GM08714 (cell line): ENCODE measurements around the gene BCL11B.

Source experiments
- H3K4me3 ChIP-seq: fragments of 200-500 bp; sonication (Bioruptor generic); 2 replicates; pipeline ENCODE4 v1.5.1; 2014; ENCODE audit warnings: mild to moderate bottlenecking, low read length, inconsistent platforms
- ZNF274 ChIP-seq: IDR thresholded peaks from 2 replicates; pipeline ENCODE4 v1.6.1; 2012; ENCODE audit warnings: mild to moderate bottlenecking, low read depth, low read length

Gene BCL11B

GRCh38 chr14:99238216-99238615, 33.8 kb downstream of the BCL11B start:
- H3K4me3 ChIP-seq = no peak overlapping the region
- no peak for TF ChIP-seq ZNF274

- no peak for TF ChIP-seq ZNF274
- H3K4me3 ChIP-seq = no peak overlapping the region
Measured at GRCh38 chr14:99237288-99237687, 34.7 kb downstream of the BCL11B start.

DNA sequence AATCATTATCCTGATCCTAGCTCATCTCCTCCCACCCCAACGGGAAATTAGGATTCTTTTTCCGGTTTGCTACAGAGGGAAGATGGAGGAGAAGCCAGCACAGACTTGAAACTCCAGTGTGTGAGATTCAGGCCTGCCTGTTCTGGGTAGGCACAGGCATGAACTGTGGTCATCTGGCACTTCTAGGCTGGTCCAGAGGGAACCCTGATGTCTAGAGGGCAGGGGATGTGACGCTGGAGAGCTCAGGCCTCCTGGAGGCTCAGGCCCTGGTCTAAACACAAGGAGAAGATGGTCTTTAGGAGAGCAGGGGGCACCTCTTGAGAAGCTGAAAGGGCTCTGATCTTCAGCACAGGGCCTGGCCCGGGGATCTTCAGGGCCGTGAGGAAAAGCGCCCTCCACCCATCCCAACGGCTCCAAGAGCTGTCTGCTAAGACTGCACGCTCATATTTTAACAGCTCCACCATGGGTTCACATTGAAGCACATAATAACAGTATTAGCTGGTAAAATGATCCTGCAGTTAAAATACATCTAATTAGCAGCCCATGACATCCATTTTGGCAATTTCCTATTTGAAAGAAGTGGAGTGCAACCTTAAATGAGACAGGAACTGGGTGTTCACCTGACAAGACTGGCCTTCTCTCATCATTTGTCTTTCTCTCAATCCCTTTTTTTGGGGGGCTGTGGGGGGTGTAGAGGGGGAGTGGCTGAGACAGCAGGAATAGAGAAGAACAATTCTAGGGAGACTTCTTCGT, 35.4 kb downstream of the BCL11B start:
- TF ChIP-seq ZNF274 = no peak
- no peak overlapping the region for H3K4me3 ChIP-seq

DNA sequence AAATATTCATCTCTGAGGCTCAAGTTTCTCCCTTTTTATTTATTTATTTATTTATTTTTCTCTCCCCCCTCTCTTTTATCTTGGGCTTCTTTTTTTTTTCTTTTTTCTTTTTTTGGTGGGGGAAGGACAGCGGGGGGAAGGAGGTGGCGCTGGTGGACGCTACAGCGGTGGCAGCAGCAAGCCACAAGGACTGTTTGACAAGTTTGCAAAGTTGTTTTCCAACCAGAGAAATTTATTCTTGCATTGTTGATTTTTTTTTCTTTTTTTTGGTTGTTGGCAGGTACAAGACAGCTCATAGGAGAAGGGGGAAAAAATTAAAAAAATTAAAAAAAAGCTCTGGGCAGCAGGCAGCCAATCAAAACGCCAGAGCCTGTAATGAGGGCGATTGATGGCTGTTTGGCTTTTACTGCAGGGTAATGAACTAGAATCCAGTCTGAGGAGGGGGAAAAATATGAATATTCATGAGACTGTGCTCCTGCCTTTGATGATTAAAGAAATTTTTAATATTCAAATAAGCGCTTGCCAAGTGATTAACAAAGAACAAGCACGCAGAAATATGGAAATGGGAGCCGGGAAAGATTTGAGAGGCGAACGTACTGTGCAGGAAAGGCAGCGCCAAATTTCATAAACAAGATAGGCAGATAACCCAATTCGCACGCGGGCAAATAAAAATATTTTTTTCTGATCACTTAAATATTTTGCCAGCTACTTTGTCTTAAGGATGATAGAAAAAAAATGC, 36.2 kb downstream of the BCL11B start:
- H3K4me3 ChIP-seq = no peak overlapping the region

DNA sequence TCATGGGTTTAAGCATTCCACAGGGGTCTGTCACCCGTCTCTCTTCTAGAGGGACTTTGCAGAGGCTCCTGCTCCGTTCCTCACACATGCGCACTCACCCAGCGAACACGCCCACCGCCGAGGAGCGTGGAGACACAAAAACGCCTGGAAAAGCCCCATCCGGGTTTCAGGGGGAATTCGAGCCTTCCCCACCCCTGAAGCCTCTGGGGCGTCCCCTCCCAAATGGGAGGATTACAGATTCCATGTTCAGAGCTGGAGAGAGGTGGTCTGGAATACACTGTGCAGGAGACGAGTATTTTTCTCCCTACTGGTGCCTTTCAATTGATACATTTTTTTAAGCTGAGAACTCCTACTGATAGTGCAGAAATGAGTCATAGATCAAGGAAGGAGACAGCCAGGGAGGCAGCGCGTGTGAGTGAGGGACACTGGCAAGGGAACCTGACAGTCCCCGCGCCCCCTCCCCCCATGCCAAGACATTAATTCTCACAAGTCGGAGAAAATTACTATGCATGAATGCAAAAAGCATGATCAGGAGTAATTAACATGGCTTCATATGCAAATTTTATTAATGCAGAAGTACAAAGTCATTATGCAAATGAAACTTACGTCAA, 36.9 kb downstream of the BCL11B start:
- no peak for TF ChIP-seq ZNF274
- no peak overlapping the region for H3K4me3 ChIP-seq

More for the DNA sequence above, 36.2 kb downstream of the BCL11B start:
- TF ChIP-seq ZNF274 = no peak

GRCh38 chr14:99234355-99234754, 37.6 kb downstream of the BCL11B start:
- H3K4me3 ChIP-seq = no peak overlapping the region
- TF ChIP-seq ZNF274 = no peak

DNA sequence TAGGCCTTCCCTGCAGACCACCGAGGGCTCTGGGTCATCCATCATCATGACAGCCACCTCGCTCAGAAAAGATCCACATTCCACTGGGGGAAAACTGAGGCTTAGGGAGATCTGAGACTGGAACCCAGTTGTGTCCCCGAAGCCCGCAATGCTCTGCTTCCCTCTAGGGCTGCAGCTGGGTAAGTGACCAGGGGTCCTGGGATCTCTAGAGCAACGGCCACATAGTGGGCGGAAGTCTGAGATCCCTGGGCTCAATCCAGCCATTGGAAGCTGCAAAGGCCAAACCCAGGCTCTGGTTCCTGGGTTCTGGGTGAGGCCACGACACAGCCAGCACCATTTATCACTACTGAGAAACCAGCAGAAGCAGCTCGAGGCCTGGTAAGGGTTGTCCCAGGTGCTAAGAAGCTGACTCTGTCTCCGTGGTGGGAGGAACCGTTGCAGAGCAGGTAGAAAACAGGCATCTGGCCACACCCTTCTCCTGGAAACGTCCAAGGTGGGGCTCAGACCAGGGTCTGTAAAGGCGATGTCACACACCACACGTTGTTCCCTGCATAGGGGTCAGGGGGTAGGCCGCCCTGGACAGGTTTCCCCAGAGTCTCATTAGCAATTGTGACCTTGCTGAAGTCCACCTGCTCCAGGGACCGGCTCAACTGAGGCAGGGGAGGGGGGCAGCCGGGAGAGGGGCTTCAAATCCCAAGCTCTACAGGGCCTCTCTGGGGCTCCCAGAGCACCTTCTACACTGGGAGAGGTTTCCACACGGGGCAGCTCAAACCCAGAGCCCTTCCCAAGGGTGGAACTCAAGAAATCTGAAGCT, 38.6 kb downstream of the BCL11B start:
- TF ChIP-seq ZNF274 = no peak
- no peak overlapping the region for H3K4me3 ChIP-seq

- no peak overlapping the region for H3K4me3 ChIP-seq
- no peak for TF ChIP-seq ZNF274
Measured at GRCh38 chr14:99232714-99233214, 39.2 kb downstream of the BCL11B start.

DNA sequence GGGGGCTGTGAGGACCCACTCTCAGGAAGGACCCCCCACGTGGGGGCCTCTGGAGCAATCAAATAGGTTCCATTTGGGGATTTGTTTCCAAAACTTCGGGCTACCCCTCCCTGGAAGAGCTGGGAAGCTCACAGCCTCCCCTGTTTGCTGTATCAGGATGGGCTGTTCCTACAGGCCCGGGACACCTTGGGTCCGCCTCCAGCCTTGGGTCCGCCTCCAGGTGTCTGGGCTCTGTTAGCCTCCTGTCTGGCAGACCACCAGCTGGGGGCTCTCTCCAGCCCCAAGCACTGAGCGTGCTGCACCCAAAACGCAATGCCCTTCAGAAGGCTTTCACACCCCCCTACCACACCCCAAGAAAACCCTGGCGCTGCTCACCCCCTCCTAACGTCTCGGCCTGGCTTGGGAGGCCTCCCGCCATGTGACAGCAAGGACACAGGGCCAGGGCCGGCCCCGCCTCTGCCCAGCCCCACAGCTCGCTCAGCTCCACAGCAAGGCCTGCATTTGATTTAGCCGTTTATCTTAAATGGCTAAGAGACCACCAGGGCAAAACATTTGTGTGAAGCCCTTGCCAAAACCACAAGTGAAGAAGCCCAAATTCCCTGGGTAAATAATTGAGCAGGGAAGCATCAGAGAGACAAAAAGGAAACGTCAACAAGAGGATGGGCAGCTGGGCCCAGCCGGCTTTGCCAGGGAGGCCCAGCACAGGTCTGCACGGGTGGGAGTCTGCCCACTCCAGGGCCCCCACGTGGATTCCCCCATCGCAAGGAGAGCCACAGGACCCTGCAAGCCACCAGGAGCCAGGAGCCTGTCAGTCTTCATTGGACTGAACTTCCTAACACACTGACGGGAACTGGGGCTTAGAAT, 39.9 kb downstream of the BCL11B start:
- H3K4me3 ChIP-seq = no peak overlapping the region
- TF ChIP-seq ZNF274 = no peak

DNA sequence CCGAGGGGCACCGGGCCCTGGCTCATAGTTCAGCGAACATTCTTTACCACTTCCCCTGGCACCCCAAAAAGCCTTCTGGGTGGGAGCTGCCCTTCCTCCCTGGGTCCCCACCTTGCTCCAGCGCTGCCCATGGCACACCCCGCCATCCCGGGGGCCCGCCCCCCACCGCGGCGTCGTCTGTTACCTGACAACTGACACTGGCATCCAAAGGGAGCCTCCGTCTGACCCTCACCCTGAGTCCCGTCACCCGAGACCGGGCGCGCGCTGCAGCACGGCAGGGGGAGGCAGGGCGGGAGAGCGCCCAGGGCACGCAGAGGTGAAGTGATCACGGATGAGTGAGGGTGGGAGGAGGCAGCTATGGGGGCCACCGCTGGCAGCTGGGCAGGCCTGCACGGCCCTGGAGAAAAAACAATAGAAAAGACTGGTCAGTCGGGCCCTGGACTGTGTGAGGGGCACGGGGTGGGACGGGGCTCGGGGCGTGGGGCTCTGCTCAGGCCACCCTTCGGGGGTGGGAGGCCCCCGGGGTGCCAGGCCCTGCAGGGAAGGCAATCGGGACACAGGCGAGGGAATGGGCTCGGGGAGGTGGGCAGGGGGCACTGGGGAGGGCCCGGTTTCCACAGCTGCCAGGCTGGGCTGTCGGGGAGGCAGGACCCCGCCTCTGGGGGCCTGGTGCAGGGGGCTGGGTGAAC, 40.7 kb downstream of the BCL11B start:
- no peak overlapping the region for H3K4me3 ChIP-seq
- TF ChIP-seq ZNF274 = no peak

- H3K4me3 ChIP-seq = no peak overlapping the region
- no peak for TF ChIP-seq ZNF274
Measured at GRCh38 chr14:99230208-99231151, 41.5 kb downstream of the BCL11B start.
